Activated CD4-positive, CD25-positive, alpha-beta regulatory T cell treated with anti-CD3 and anti-CD28 coated beads, Interleukin-2, amount 50 U/mL, for 16 hours (primary cell): Measurements from ENCODE around the gene ZNF367.
"Not testable (repeated sequence)": the region's sequence is repeated elsewhere in the genome, so short reads cannot be mapped to it uniquely, and the experiment has no call there.

ENCODE experiments used
- DNase-seq: peaks from one replicate; pipeline ENCODE4 v3.0.0-alpha.2; 2020; ENCODE audit warnings: low read depth, low spot score

Gene ZNF367

GRCh38 chr9:96400132-96400910 is 17.8 kb downstream of the ZNF367 start:
- DNase-seq: no peak

GRCh38 chr9:96399325-96399633 is 18.9 kb downstream of the ZNF367 start:
- no peak for DNase-seq

- DNase-seq: no peak
Measured at GRCh38 chr9:96398582-96399324, 19.4 kb downstream of the ZNF367 start.

GRCh38 chr9:96395964-96396363 is 22.2 kb downstream of the ZNF367 start:
- no peak for DNase-seq

- no peak for DNase-seq
Measured at GRCh38 chr9:96394832-96395496, 23.2 kb downstream of the ZNF367 start.

GRCh38 chr9:96392263-96392662 is 25.9 kb downstream of the ZNF367 start:
- DNase-seq: no peak

- no peak for DNase-seq
Measured at GRCh38 chr9:96391021-96391765, 27.0 kb downstream of the ZNF367 start.

- DNase-seq: no peak
Measured at GRCh38 chr9:96388144-96388543, 30.0 kb downstream of the ZNF367 start.

- DNase-seq: no peak
Measured at GRCh38 chr9:96386157-96386556, 32.0 kb downstream of the ZNF367 start.

- no peak for DNase-seq
Measured at GRCh38 chr9:96383165-96383942, 34.8 kb downstream of the ZNF367 start, which contains the start of gene SLC35D2. TSS of gene SLC35D2 (minus strand) at chr9:96383711. CDS start at chr9:96383634, 77 bp downstream.

GRCh38 chr9:96382839-96383164 is 35.4 kb downstream of the ZNF367 start:
- no peak for DNase-seq

GRCh38 chr9:96382175-96382574 is 36.0 kb downstream of the ZNF367 start:
- DNase-seq: no peak

GRCh38 chr9:96381696-96382095 is 36.5 kb downstream of the ZNF367 start:
- DNase-seq: no peak

- no peak for DNase-seq
Measured at GRCh38 chr9:96381125-96381524, 37.0 kb downstream of the ZNF367 start.

- no peak for DNase-seq
Measured at GRCh38 chr9:96379461-96379860, 38.7 kb downstream of the ZNF367 start.

GRCh38 chr9:96378187-96378586 is 40.0 kb downstream of the ZNF367 start:
- DNase-seq: no peak

- no peak for DNase-seq
Measured at GRCh38 chr9:96376891-96377874, 41.0 kb downstream of the ZNF367 start.

- not testable (repeated sequence) for DNase-seq
Measured at GRCh38 chr9:96375507-96375906, 42.7 kb downstream of the ZNF367 start.

GRCh38 chr9:96367943-96368342 is 50.2 kb downstream of the ZNF367 start:
- no peak for DNase-seq
